GM13976 (cell line): ENCODE results near the gene STRA6.

Source experiments
- DNase-seq: peaks from one replicate; pipeline ENCODE4 v3.0.0; 2012; ENCODE audit warnings: low spot score
- CTCF ChIP-seq: IDR thresholded peaks from 2 replicates; pipeline ENCODE4 v1.5.1; 2012; ENCODE audit warnings: borderline replicate concordance, mild to moderate bottlenecking; ENCODE audit not compliant: insufficient read depth; ENCODE audit errors: extremely low read depth, missing control alignments, control extremely low read depth
- in situ Hi-C: fragments of 300-500 bp; cut with MboI; formaldehyde crosslinking; loops from one replicate; pipeline ENCODE4 v1.12.0; 2022; ENCODE audit warnings: low sequenced_read_pairs, mixed read lengths, inconsistent platforms; ENCODE audit not compliant: unreplicated experiment

The STRA6 gene

GRCh38 chr15:74208901-74209559, 6.4 kb upstream of the STRA6 start:
- in situ Hi-C loops: no loop called here
- DNase-seq: no peak
- no peak for TF ChIP-seq CTCF

GRCh38 chr15:74208496-74208895, 5.9 kb upstream of the STRA6 start:
- in situ Hi-C loops: no loop called here
- TF ChIP-seq CTCF: no peak

GRCh38 chr15:74207652-74208440, 5.3 kb upstream of the STRA6 start:
- in situ Hi-C loops: no loop called here
- no peak for DNase-seq
- no peak for TF ChIP-seq CTCF

More at GRCh38 chr15:74208496-74208895, 5.9 kb upstream of the STRA6 start:
- no peak for DNase-seq

GRCh38 chr15:74206801-74207281, 4.3 kb upstream of the STRA6 start:
- DNase-seq: no peak
- no peak for TF ChIP-seq CTCF
- in situ Hi-C loops: no loop called here

GRCh38 chr15:74205582-74205947, 3.0 kb upstream of the STRA6 start:
- no peak for TF ChIP-seq CTCF
- in situ Hi-C loops: no loop called here
- DNase-seq: no peak

GRCh38 chr15:74203914-74204431, 1.4 kb upstream of the STRA6 start:
- in situ Hi-C loops: no loop called here
- DNase-seq: no peak
- TF ChIP-seq CTCF: no peak
